ENCODE measurements around the gene CYRIA. TPM values are rescaled to one million over a fixed set of nuclear protein-coding genes. Genes with fewer than 3 reads are reported as not detected.

The CYRIA gene
- 2.0 to 2.1 TPM in 2 of 3 replicates, not detected in the other for total RNA-seq
- long read RNA-seq, full-length matches to known transcripts = 3 of 5 reads
- long read RNA-seq, partial matches to known transcripts = 0 of 5 reads
- long read RNA-seq, other reads (novel, unspliced or antisense) = 2 of 5 reads

DNA sequence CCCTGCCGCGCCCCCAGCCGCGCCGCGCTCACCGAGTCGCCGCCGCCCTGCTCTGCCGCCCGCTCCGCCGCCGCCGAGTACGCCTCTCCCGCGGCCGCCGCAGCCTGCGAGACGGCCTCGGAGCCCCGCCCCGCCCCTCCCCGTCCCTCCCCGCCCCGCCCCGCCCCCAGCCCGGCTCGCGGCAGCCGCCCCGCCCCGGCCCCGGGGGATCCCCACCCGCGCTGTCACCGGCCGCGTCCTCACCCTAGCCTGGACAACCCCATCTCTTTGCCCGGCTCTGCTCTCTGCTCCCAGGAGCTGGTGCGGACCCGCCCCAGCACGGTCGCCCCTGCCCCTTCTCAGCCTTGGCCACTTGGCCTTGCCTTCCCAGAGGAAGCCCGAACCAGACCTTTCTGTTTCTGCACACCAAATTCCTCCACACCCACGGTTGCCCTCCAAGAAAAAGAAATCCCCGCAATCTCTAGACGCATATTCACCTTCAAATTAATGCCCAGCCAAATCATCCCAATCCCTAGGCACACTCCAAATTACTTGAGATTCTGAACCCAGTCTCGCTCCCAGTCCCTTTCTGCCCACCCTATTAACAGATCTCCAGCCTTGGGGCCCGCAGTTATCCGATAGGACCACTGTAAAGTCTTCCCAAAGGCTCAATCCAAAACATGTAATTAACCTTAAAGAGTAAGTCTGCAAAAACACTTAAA lies at the start of gene CYRIA:
TSS of gene CYRIA (minus strand) at position 87 of the 701 bp plus-strand sequence. CDS start 77,715 bp downstream, outside the sequence.
- Mint-ChIP-seq H3K4me1 (ENCODE audit: low read depth) (peaks cover 16% of the 10 kb centered on the region), H3K9me3 (ENCODE audit: low read depth) (no peaks in the 10 kb centered on the region), H3K27ac (ENCODE audit: unreplicated experiment) (no peak within 1 kb of the TSS), H3K36me3 (ENCODE audit: low read depth) (no peaks in the 10 kb centered on the region), H3K4me3 (ENCODE audit: unreplicated experiment) (peak within 1 kb of the TSS; percentile 76), H3K27me3 (ENCODE audit: low read depth) (peaks cover 21% of the 10 kb centered on the region)
- TF ChIP-seq, protein P1, sequence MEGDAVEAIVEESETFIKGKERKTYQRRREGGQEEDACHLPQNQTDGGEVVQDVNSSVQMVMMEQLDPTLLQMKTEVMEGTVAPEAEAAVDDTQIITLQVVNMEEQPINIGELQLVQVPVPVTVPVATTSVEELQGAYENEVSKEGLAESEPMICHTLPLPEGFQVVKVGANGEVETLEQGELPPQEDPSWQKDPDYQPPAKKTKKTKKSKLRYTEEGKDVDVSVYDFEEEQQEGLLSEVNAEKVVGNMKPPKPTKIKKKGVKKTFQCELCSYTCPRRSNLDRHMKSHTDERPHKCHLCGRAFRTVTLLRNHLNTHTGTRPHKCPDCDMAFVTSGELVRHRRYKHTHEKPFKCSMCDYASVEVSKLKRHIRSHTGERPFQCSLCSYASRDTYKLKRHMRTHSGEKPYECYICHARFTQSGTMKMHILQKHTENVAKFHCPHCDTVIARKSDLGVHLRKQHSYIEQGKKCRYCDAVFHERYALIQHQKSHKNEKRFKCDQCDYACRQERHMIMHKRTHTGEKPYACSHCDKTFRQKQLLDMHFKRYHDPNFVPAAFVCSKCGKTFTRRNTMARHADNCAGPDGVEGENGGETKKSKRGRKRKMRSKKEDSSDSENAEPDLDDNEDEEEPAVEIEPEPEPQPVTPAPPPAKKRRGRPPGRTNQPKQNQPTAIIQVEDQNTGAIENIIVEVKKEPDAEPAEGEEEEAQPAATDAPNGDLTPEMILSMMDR (IDR thresholded peaks at IDR 0.05) = no peak
- no peak for DNase-seq (ENCODE audit: low spot score)

DNA sequence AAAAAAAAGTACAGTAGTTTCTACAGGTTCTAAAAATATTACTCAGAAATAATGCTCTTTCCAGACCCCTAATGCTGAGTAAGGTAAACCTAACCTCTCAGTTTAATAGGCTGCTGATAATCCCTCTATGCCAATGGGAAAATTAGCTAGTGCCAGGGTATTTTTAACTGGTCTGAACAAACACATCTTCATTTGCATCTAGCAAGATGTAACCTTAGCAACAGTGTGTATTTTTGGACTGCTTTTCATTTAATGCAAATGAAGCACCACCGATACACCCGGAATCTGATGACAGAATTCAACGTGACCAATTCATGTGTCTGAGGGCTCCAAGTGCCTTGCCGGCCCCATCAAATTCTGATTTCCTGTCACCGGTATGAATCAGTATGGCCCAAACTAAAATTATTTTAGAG lies 47.4 kb upstream of the CYRIA start:
- Mint-ChIP-seq H3K9me3 (ENCODE audit: low read depth) (no peaks in the 10 kb centered on the region), H3K4me3 (ENCODE audit: unreplicated experiment) (no peak overlapping the region), H3K36me3 (ENCODE audit: low read depth) (no peaks in the 10 kb centered on the region), H3K27me3 (ENCODE audit: low read depth) (peaks cover 20% of the 10 kb centered on the region), H3K27ac (ENCODE audit: unreplicated experiment) (no peak overlapping the region), H3K4me1 (ENCODE audit: low read depth) (peaks cover 7% of the 10 kb centered on the region)
- TF ChIP-seq, protein P1 (IDR thresholded peaks at IDR 0.05) = no peak
- DNase-seq (ENCODE audit: low spot score) = no peak

DNA sequence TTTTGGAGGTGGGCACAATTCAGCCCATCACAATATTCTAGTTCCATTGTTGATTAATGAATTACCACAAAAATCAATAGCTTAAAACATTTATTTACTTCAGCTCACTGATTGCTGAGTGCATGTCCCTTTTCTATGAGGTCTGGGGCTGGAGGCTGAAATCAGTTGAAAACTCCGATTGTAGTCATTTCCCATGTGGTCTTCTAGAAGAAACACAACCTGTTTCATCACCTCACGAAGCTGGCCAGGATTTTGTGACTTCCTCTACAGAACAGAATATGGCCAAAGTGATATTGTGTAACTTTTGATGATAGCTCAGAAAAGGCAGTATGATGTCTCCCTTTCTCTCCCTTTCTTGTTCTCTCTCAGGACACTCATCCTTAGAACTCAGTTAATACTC lies 44.1 kb upstream of the CYRIA start:
- Mint-ChIP-seq H3K9me3 (ENCODE audit: low read depth) (no peaks in the 10 kb centered on the region), H3K4me3 (ENCODE audit: unreplicated experiment) (no peak overlapping the region), H3K27ac (ENCODE audit: unreplicated experiment) (no peak overlapping the region), H3K27me3 (ENCODE audit: low read depth) (peaks cover 25% of the 10 kb centered on the region), H3K4me1 (ENCODE audit: low read depth) (no peaks in the 10 kb centered on the region), H3K36me3 (ENCODE audit: low read depth) (no peaks in the 10 kb centered on the region)
- TF ChIP-seq, protein P1 (IDR thresholded peaks at IDR 0.05) = no peak
- DNase-seq (ENCODE audit: low spot score) = no peak

DNA sequence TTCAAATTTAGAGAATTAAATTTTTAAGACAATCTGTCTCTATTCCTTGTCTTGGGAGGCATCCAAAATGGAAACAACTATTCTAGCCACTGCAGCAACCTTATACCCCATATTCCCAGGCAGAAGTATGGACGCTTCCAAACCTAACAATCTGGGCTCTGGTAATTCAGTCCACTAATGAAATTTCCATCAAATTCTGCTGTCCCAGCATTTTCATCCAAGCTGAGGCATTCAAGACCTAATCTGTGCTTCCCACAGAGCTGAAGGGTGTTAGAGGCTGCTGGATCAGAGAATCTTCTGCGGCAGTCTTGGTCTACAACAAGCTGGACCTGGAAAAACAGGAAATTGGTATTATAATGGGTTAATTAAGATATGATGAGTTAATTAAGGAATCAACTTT lies 42.5 kb upstream of the CYRIA start:
- Mint-ChIP-seq H3K9me3 (ENCODE audit: low read depth) (peaks cover 4% of the 10 kb centered on the region), H3K4me1 (ENCODE audit: low read depth) (no peaks in the 10 kb centered on the region), H3K27me3 (ENCODE audit: low read depth) (peaks cover 22% of the 10 kb centered on the region), H3K36me3 (ENCODE audit: low read depth) (no peaks in the 10 kb centered on the region), H3K4me3 (ENCODE audit: unreplicated experiment) (no peak overlapping the region), H3K27ac (ENCODE audit: unreplicated experiment) (no peak overlapping the region)
- TF ChIP-seq, protein P1 (IDR thresholded peaks at IDR 0.05) = no peak
- no peak for DNase-seq (ENCODE audit: low spot score)

DNA sequence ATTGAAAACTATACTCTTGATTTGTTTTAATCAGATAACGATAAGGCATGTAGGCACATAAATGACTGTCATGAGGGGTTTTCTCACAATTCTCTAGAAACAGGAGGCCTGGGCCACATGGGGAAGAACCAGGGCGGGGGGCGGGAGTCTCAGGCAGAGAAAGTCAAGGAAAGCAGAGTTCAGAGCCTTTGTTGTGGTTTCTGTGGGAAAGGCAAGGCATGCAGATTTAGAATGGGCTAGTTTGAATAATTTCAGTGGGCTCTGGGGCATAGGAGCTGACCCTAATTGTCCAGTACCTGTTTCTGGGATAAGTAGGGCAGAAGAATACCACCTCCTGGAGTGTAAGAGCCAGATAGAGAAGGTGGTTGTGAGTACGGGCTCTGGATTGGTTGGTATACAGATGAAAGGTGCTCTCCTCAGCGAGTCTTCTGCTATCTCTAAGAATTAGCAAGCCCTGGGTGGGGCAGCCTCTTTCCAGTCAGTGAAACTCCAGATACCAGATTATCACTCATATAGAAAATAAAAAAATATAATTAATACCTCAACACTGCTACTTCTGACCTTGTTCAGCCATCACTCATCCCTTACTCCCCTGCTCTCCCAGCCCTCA lies 41.5 kb upstream of the CYRIA start:
- Mint-ChIP-seq H3K4me3 (ENCODE audit: unreplicated experiment) (no peak overlapping the region), H3K9me3 (ENCODE audit: low read depth) (peaks cover 4% of the 10 kb centered on the region), H3K27me3 (ENCODE audit: low read depth) (peaks cover 21% of the 10 kb centered on the region), H3K4me1 (ENCODE audit: low read depth) (no peaks in the 10 kb centered on the region), H3K36me3 (ENCODE audit: low read depth) (no peaks in the 10 kb centered on the region), H3K27ac (ENCODE audit: unreplicated experiment) (no peak overlapping the region)
- no peak for DNase-seq (ENCODE audit: low spot score)
- TF ChIP-seq, protein P1 (IDR thresholded peaks at IDR 0.05) = no peak

Data from chondrocyte (in vitro differentiated cells).